Upper lobe of left lung (tissue), 4 donors: ENCODE data around the gene TMEM221.

ENCODE experiments used
- CTCF ChIP-seq, 6 experiments: fragments of 450-650 bp in 4 of 6; fragments of 200-600 bp in 2 of 6; sonication (generic) in 2 of 6; IDR thresholded peaks; one replicate each; pipeline ENCODE4 v1.5.1; 2016 to 2019; ENCODE audit warnings: antibody characterized with exemption in 6 of 6
- EP300 ChIP-seq, 4 donors: sonication (generic); formaldehyde crosslinking; IDR thresholded peaks; one replicate each; pipeline ENCODE4 v1.5.1; 2017; ENCODE audit warnings: antibody characterized with exemption in 4 of 4, control low read depth in 2 of 4
- POLR2A ChIP-seq, 4 donors: fragments of 450-650 bp; IDR thresholded peaks; one replicate each; pipeline ENCODE4 v1.5.1; 2016 to 2017; ENCODE audit warnings: antibody characterized with exemption in 4 of 4, mild to moderate bottlenecking in 2 of 4

- TF ChIP-seq EP300 (IDR thresholded peaks at IDR 0.05), result no peak
- TF ChIP-seq CTCF (IDR thresholded peaks at IDR 0.05), result no peak
- no peak for TF ChIP-seq POLR2A (IDR thresholded peaks at IDR 0.05)
Measured at GRCh38 chr19:17411801-17412200, 36.7 kb downstream of the TMEM221 start.
